Astrocyte (in vitro differentiated cells and primary cell): ENCODE data around the gene SLC22A31. TPM values are rescaled to one million over a fixed set of nuclear protein-coding genes. Genes with fewer than 3 reads are reported as not detected.
"Not testable (repeated sequence)": the region's sequence is repeated elsewhere in the genome, so short reads cannot be mapped to it uniquely, and the experiment has no call there.

Experiments
- DNase-seq: peaks from one replicate; pipeline ENCODE4 v3.0.0-alpha.2; 2010; ENCODE audit warnings: low read depth
- FAIRE-seq: peaks from 2 replicates; lab custom pipeline; 2011; peaks lifted over from hg19 to GRCh38; lab: Jason Lieb, UNC
- H2AFZ ChIP-seq: 2 replicates; pipeline ENCODE4 v1.6.0; 2012; ENCODE audit warnings: low read depth, low read length, inconsistent platforms
- H3K27ac ChIP-seq: 2 replicates; pipeline ENCODE4 v1.5.1; 2011; ENCODE audit warnings: low read depth, low read length, inconsistent platforms
- H3K27me3 ChIP-seq: 2 replicates; pipeline ENCODE4 v1.6.0; 2011; ENCODE audit warnings: low read length, inconsistent platforms; ENCODE audit not compliant: insufficient read depth
- H3K36me3 ChIP-seq: 2 replicates; pipeline ENCODE4 v1.5.1; 2011; ENCODE audit warnings: low read length, inconsistent platforms; ENCODE audit not compliant: insufficient read depth
- H3K4me1 ChIP-seq: 2 replicates; pipeline ENCODE4 v1.5.1; 2011; ENCODE audit warnings: low read length, inconsistent platforms; ENCODE audit not compliant: insufficient read depth
- H3K4me2 ChIP-seq: 2 replicates; pipeline ENCODE4 v1.6.0; 2012; ENCODE audit warnings: low read length, inconsistent platforms
- H3K4me3 ChIP-seq: 2 replicates; pipeline ENCODE4 v1.5.1; 2011; ENCODE audit warnings: low read depth, mild to moderate bottlenecking, low read length, inconsistent platforms; ENCODE audit not compliant: insufficient read depth
- H3K79me2 ChIP-seq: 2 replicates; pipeline ENCODE4 v1.6.0; 2012; ENCODE audit warnings: mild to moderate bottlenecking, low read length, inconsistent platforms; ENCODE audit not compliant: insufficient read depth
- H3K9ac ChIP-seq: 2 replicates; pipeline ENCODE4 v1.6.0; 2012; ENCODE audit warnings: mild to moderate bottlenecking, low read length, inconsistent platforms
- H3K9me3 ChIP-seq: 2 replicates; pipeline ENCODE4 v1.5.1; 2012; ENCODE audit warnings: low read depth, mild to moderate bottlenecking, low read length, inconsistent platforms; ENCODE audit not compliant: insufficient read depth
- H4K20me1 ChIP-seq: 2 replicates; pipeline ENCODE4 v1.6.0; 2012; ENCODE audit warnings: low read length, inconsistent platforms; ENCODE audit not compliant: insufficient read depth
- H3K27ac Mint-ChIP-seq: one replicate; pipeline ENCODE4 v1.8.0; 2021; ENCODE audit warnings: mild to moderate bottlenecking, mixed read lengths; ENCODE audit not compliant: unreplicated experiment
- H3K27me3 Mint-ChIP-seq: one replicate; pipeline ENCODE4 v1.8.0; 2021; ENCODE audit warnings: low read depth, mixed read lengths; ENCODE audit not compliant: unreplicated experiment
- H3K36me3 Mint-ChIP-seq: one replicate; pipeline ENCODE4 v1.8.0; 2021; ENCODE audit warnings: low read depth, mixed read lengths; ENCODE audit not compliant: unreplicated experiment
- H3K4me1 Mint-ChIP-seq: one replicate; pipeline ENCODE4 v1.8.0; 2021; ENCODE audit warnings: low read depth, mixed read lengths; ENCODE audit not compliant: unreplicated experiment
- H3K4me3 Mint-ChIP-seq: one replicate; pipeline ENCODE4 v1.8.0; 2021; ENCODE audit warnings: mild to moderate bottlenecking, moderate library complexity, mixed read lengths; ENCODE audit not compliant: unreplicated experiment
- H3K9me3 Mint-ChIP-seq: one replicate; pipeline ENCODE4 v1.8.0; 2021; ENCODE audit warnings: mild to moderate bottlenecking, mixed read lengths; ENCODE audit not compliant: unreplicated experiment
- CTCF ChIP-seq: IDR thresholded peaks from 2 replicates; pipeline ENCODE4 v1.5.1; 2011; ENCODE audit warnings: low read depth, mild to moderate bottlenecking, inconsistent platforms, low read length, moderate library complexity; ENCODE audit not compliant: insufficient read depth
- EZH2 ChIP-seq: IDR thresholded peaks from 2 replicates; pipeline ENCODE4 v1.6.1; 2012; ENCODE audit warnings: mild to moderate bottlenecking, low read length, inconsistent platforms; ENCODE audit not compliant: insufficient read depth
- total RNA-seq: library from RNA; stranded (reverse); gene quantifications from 2 replicates; pipeline ENCODE4 v1.2.1, GENCODE V29; 2021

SLC22A31 gene
- total RNA-seq, 1 donor from 2014 or later: 1.3 TPM

GRCh38 chr16:89166696-89167424 lies 33.5 kb downstream of the SLC22A31 start:
- H3K27me3 Mint-ChIP-seq: peaks cover 23% of the 10 kb centered on the region
- Histone ChIP-seq H3K4me3 (no peak overlapping the region), H4K20me1 (no peaks in the 10 kb centered on the region), H3K27ac (no peak overlapping the region), H3K36me3 (no peaks in the 10 kb centered on the region), H3K9ac (no peak overlapping the region), H3K79me2 (no peaks in the 10 kb centered on the region), H2AFZ (peak overlapping the region; percentile 52), H3K4me2 (peak overlapping the region; percentile 57), H3K9me3 (no peaks in the 10 kb centered on the region), H3K27me3 (no peaks in the 10 kb centered on the region), H3K4me1 (peaks cover 6% of the 10 kb centered on the region)
- TF ChIP-seq EZH2 (no peak), CTCF (no peak)
- H3K9me3 Mint-ChIP-seq: no peaks in the 10 kb centered on the region
- peaks cover 1% of the 10 kb centered on the region for H3K36me3 Mint-ChIP-seq
- DNase-seq (no peak), FAIRE-seq (no peak)
- H3K4me3 Mint-ChIP-seq: no peak overlapping the region
- peaks cover 3% of the 10 kb centered on the region for H3K4me1 Mint-ChIP-seq
- H3K27ac Mint-ChIP-seq: no peak overlapping the region

- not testable (repeated sequence) for H3K36me3 Mint-ChIP-seq, H3K4me3 ChIP-seq, H3K27me3 ChIP-seq, DNase-seq, H3K36me3 ChIP-seq, H3K4me2 ChIP-seq, FAIRE-seq, H3K9ac ChIP-seq, H2AFZ ChIP-seq, H3K27ac ChIP-seq, H3K4me3 Mint-ChIP-seq, H3K9me3 Mint-ChIP-seq, H4K20me1 ChIP-seq, H3K27ac Mint-ChIP-seq, H3K4me1 Mint-ChIP-seq, H3K79me2 ChIP-seq, H3K9me3 ChIP-seq, H3K4me1 ChIP-seq
- peaks cover 21% of the 10 kb centered on the region for H3K27me3 Mint-ChIP-seq
Measured at GRCh38 chr16:89165681-89165979, 34.7 kb downstream of the SLC22A31 start.

GRCh38 chr16:89164847-89165680 lies 35.3 kb downstream of the SLC22A31 start:
- FAIRE-seq (no peak), DNase-seq (no peak)
- Histone ChIP-seq H3K4me3 (no peak overlapping the region), H4K20me1 (no peaks in the 10 kb centered on the region), H3K9me3 (no peaks in the 10 kb centered on the region), H2AFZ (no peak overlapping the region), H3K9ac (no peak overlapping the region), H3K27ac (no peak overlapping the region), H3K79me2 (no peaks in the 10 kb centered on the region), H3K27me3 (no peaks in the 10 kb centered on the region), H3K4me1 (peaks cover 6% of the 10 kb centered on the region), H3K4me2 (no peak overlapping the region), H3K36me3 (no peaks in the 10 kb centered on the region)
- Mint-ChIP-seq H3K36me3 (peaks cover 1% of the 10 kb centered on the region), H3K4me3 (no peak overlapping the region), H3K4me1 (peaks cover 3% of the 10 kb centered on the region), H3K27ac (no peak overlapping the region), H3K9me3 (no peaks in the 10 kb centered on the region), H3K27me3 (peaks cover 21% of the 10 kb centered on the region)
- no peak for TF ChIP-seq EZH2
- no peak for TF ChIP-seq CTCF
